BJ (cell line): ENCODE data around the gene NRIP2. TPM values are rescaled to one million over a fixed set of nuclear protein-coding genes. Genes with fewer than 3 reads are reported as not detected.

Experiments used
- CTCF ChIA-PET: fragments of 350-600 bp; formaldehyde crosslinking; extraction: SDS; loops from one replicate; lab custom pipeline; 2021; ENCODE audit warnings: antibody characterized with exemption, inconsistent platforms; lab: Yijun Ruan, JAX
- POLR2A ChIA-PET: fragments of 300-600 bp; sonication (Branson Sonifier 250); formaldehyde crosslinking; extraction: SDS; loops from one replicate; lab custom pipeline; 2021; ENCODE audit warnings: antibody characterized with exemption; lab: Charles Lee
- DNase-seq: peaks from one replicate; pipeline ENCODE4 v3.0.0-alpha.2; 2011; ENCODE audit warnings: low read depth
- H3K27me3 ChIP-seq: 2 replicates; pipeline ENCODE4 v1.6.0; 2011; ENCODE audit warnings: low read length; ENCODE audit not compliant: control insufficient read depth, insufficient read depth
- H3K36me3 ChIP-seq: 2 replicates; pipeline ENCODE4 v1.5.1; 2011; ENCODE audit warnings: low read length; ENCODE audit not compliant: control insufficient read depth, insufficient read depth
- H3K4me3 ChIP-seq: 2 replicates; pipeline ENCODE4 v1.5.1; 2011; ENCODE audit warnings: low read depth, mild to moderate bottlenecking, control low read depth, low read length
- polyA plus RNA-seq: library from polyadenylated mRNA; depleted of rRNA; stranded (reverse); fragments of >200 nt; gene quantifications from 2 replicates; pipeline ENCODE4 v1.2.3, GENCODE V29; 2011
- TF ChIP-seq, protein P1 (sequence below): IDR thresholded peaks from 2 replicates; pipeline ENCODE4 v1.5.1; 2011; ENCODE audit warnings: low read depth, mild to moderate bottlenecking, control low read depth, inconsistent platforms, low read length, moderate library complexity; ENCODE audit not compliant: insufficient read depth

Gene NRIP2
- polyA plus RNA-seq, 1 experiment, result not detected

DNA sequence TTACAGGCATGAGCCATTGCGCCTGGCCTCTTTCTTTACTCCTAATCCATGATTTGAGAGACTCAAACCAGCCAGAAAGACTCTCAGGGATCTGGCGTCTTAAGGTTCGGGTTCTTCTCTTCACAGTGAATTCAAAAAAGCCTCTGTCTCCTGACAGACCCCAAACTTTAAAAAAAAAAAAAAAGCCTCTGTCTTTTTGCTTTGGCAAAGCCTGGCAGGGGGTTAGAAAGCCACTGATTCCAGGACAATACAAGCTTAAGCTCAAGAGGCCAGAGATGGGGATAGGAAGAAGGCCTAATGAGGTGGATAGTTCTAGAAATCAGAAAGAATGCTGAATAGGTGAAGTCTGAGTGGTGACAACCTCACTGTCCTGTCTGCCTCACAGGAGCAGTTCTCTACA is 8.8 kb downstream of the NRIP2 start:
- TF ChIP-seq, protein P1, sequence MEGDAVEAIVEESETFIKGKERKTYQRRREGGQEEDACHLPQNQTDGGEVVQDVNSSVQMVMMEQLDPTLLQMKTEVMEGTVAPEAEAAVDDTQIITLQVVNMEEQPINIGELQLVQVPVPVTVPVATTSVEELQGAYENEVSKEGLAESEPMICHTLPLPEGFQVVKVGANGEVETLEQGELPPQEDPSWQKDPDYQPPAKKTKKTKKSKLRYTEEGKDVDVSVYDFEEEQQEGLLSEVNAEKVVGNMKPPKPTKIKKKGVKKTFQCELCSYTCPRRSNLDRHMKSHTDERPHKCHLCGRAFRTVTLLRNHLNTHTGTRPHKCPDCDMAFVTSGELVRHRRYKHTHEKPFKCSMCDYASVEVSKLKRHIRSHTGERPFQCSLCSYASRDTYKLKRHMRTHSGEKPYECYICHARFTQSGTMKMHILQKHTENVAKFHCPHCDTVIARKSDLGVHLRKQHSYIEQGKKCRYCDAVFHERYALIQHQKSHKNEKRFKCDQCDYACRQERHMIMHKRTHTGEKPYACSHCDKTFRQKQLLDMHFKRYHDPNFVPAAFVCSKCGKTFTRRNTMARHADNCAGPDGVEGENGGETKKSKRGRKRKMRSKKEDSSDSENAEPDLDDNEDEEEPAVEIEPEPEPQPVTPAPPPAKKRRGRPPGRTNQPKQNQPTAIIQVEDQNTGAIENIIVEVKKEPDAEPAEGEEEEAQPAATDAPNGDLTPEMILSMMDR, result no peak
- POLR2A ChIA-PET, result no interaction called here
- no peak for DNase-seq
- Histone ChIP-seq H3K27me3 (no peaks in the 10 kb centered on the region), H3K36me3 (peaks cover 25% of the 10 kb centered on the region), H3K4me3 (no peak overlapping the region)
- CTCF ChIA-PET, result interaction anchor here (1.5 kb wide), 1 partner anchor 27 kb away, joined by 4 read pairs; no protein-coding TSS in a partner anchor

GRCh38 chr12:2825132-2825531 is 9.7 kb downstream of the NRIP2 start:
- TF ChIP-seq, protein P1, result no peak
- ChIA-PET POLR2A (no interaction called here), CTCF (interaction anchor here (1.0 kb wide), 1 partner anchor 21 kb away, joined by 3 read pairs; no protein-coding TSS in a partner anchor)
- Histone ChIP-seq H3K27me3 (no peaks in the 10 kb centered on the region), H3K4me3 (no peak overlapping the region), H3K36me3 (peaks cover 25% of the 10 kb centered on the region)
- DNase-seq, result no peak

DNA sequence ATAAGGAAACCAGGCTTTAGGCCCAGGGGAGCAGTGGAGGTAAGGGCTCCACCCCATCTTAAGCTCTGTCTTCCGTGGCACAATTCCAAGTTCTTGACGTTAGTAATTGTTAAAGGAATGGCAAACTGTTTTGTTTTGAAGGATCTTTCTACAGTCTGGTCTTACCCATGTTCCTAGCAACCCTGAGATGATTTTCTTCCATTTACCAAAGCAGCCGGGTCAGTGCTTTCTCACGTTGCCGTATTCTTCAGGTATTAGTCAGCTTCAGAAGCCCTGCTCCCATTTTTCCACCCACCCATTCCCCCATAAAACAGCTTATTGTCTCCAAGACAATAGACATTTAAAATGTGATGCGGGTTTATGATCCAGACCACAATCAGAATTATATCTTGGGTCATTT is 10.3 kb downstream of the NRIP2 start:
- no peak for DNase-seq
- ChIA-PET CTCF (interaction anchor here (1.0 kb wide), 1 partner anchor 21 kb away, joined by 3 read pairs; no protein-coding TSS in a partner anchor), POLR2A (no interaction called here)
- TF ChIP-seq, protein P1, result no peak
- Histone ChIP-seq H3K36me3 (peaks cover 28% of the 10 kb centered on the region), H3K4me3 (no peak overlapping the region), H3K27me3 (no peaks in the 10 kb centered on the region)

DNA sequence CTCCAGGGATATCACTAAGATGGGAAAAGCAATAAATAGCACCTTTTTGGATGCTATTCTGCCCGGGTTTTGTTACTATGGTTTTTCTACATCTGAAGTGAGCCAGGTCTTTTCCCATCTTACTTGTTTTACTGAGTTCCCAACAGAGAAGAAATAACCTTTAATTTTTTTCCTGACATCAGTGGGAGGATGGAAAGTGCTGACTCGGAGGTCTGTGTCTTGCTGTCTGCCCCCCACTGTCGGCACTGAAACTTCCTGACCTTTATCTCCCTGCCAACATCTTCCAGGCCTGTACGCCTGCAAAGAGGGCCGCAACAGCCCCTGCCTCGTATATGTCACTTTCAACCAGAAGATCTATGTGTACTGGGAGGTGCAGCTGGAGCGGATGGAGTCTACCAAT is 11.4 kb downstream of the NRIP2 start:
- ChIA-PET POLR2A (no interaction called here), CTCF (no interaction called here)

GRCh38 chr12:2820432-2820831 is 14.4 kb downstream of the NRIP2 start:
- ChIA-PET CTCF (interaction anchor here (0.9 kb wide), 1 partner anchor 221 kb away, joined by 4 read pairs; no protein-coding TSS in a partner anchor), POLR2A (no interaction called here)
- TF ChIP-seq, protein P1, result no peak
- Histone ChIP-seq H3K36me3 (peaks cover 29% of the 10 kb centered on the region), H3K27me3 (no peaks in the 10 kb centered on the region), H3K4me3 (no peak overlapping the region)
- no peak for DNase-seq

More for the DNA sequence above, 11.4 kb downstream of the NRIP2 start:
- Histone ChIP-seq H3K36me3 (peaks cover 28% of the 10 kb centered on the region), H3K4me3 (no peak overlapping the region), H3K27me3 (no peaks in the 10 kb centered on the region)
- TF ChIP-seq, protein P1, result no peak
- DNase-seq, result no peak
